Fibroblast of the aortic adventitia (primary cell): Measurements from ENCODE around the gene OLA1. TPM values are rescaled to one million over a fixed set of nuclear protein-coding genes. Genes with fewer than 3 reads are reported as not detected.

Source experiments
- DNase-seq: peaks from one replicate; pipeline ENCODE4 v3.0.0-alpha.2; 2010; ENCODE audit warnings: low read depth
- H3K4me3 ChIP-seq: 2 replicates; pipeline ENCODE4 v1.5.1; 2011; ENCODE audit warnings: low read depth, mild to moderate bottlenecking, control low read depth, low read length, moderate library complexity
- total RNA-seq: library from RNA; depleted of rRNA; stranded (reverse); fragments of >200 nt; gene quantifications from 2 replicates; pipeline ENCODE4 v1.2.3, GENCODE V29; 2012; ENCODE audit warnings: low replicate concordance
- TF ChIP-seq, protein P1 (sequence below): IDR thresholded peaks from 2 replicates; pipeline ENCODE4 v1.5.1; 2011; ENCODE audit warnings: mild to moderate bottlenecking, low read length, control low read depth, inconsistent platforms; ENCODE audit not compliant: insufficient read depth

Gene OLA1
- total RNA-seq, 1 donor = 89.7 TPM

GRCh38 chr2:174031226-174031625, 217.1 kb downstream of the OLA1 start:
- no peak overlapping the region for H3K4me3 ChIP-seq
- TF ChIP-seq, protein P1, sequence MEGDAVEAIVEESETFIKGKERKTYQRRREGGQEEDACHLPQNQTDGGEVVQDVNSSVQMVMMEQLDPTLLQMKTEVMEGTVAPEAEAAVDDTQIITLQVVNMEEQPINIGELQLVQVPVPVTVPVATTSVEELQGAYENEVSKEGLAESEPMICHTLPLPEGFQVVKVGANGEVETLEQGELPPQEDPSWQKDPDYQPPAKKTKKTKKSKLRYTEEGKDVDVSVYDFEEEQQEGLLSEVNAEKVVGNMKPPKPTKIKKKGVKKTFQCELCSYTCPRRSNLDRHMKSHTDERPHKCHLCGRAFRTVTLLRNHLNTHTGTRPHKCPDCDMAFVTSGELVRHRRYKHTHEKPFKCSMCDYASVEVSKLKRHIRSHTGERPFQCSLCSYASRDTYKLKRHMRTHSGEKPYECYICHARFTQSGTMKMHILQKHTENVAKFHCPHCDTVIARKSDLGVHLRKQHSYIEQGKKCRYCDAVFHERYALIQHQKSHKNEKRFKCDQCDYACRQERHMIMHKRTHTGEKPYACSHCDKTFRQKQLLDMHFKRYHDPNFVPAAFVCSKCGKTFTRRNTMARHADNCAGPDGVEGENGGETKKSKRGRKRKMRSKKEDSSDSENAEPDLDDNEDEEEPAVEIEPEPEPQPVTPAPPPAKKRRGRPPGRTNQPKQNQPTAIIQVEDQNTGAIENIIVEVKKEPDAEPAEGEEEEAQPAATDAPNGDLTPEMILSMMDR = no peak
- no peak for DNase-seq

DNA sequence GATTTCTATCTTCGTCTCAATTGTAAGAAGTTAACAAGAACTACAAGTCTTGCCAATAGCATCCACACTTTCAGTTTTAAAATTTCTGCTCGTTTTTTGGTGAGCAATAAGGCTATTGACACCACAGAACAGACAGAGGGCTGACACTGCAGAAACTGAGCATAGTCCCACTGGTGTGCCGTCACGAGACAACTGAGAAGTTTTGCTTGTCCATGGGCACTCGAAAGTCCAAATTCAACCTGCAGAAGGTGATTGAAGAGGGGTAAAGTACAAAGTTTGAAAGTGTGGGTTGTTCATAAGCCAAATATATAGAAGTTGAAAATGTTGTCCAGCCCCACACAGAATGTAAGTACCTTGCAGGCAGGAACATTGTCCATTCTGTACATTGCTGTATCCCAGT, 219.4 kb downstream of the OLA1 start:
- no peak for DNase-seq
- no peak overlapping the region for H3K4me3 ChIP-seq
- TF ChIP-seq, protein P1 = no peak

- no peak overlapping the region for H3K4me3 ChIP-seq
- TF ChIP-seq, protein P1 = no peak
- no peak for DNase-seq
These were observed 220.4 kb downstream of the OLA1 start for GRCh38 chr2:174027956-174028355.

GRCh38 chr2:174026122-174026845, 222.0 kb downstream of the OLA1 start:
- no peak overlapping the region for H3K4me3 ChIP-seq
- TF ChIP-seq, protein P1 = no peak
- peak; percentile 53 for DNase-seq

DNA sequence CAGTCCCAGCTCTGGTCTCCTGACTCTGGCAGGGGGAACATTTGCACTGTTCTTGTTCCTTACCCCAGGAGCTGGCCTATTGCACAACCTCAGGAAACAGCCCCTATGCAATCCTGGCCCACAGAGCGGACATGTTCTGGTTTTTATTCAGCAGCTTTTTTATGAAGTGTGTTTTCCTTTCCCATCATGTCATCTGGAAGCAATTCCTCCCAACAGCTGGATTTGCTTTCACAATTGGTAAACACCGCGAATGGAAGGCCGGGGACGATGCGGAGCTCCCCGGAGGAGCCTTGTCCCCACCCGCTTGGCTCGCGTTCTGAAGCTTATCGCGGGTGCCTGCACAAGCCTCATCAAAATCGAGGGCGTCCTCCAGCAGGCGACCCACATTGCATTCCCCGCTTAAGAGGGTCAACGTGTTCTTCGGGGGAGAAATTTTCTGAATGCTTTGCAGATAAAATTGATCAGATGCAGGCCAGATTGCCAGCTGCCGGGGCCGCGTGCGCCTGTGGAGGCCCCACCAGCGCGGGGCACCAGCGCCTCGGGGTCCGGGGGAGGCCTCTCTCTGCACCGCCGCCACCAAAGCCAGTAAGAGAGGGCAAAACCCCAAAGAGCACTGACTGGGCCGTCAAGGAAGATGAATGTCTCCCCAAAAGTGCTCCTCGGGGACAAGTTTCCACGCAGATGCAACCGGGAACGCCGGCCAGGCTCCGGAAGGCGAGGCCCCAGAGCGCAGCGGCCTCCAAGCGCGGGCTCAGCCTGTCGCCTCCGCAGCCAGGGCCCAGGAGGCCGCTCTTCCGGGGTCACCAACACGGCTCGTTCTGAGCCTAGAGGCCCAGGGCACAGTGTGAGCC, 222.8 kb downstream of the OLA1 start:
- peak overlapping the region; percentile 28 for H3K4me3 ChIP-seq
- DNase-seq = peak; percentile 96
- TF ChIP-seq, protein P1 = no peak

DNA sequence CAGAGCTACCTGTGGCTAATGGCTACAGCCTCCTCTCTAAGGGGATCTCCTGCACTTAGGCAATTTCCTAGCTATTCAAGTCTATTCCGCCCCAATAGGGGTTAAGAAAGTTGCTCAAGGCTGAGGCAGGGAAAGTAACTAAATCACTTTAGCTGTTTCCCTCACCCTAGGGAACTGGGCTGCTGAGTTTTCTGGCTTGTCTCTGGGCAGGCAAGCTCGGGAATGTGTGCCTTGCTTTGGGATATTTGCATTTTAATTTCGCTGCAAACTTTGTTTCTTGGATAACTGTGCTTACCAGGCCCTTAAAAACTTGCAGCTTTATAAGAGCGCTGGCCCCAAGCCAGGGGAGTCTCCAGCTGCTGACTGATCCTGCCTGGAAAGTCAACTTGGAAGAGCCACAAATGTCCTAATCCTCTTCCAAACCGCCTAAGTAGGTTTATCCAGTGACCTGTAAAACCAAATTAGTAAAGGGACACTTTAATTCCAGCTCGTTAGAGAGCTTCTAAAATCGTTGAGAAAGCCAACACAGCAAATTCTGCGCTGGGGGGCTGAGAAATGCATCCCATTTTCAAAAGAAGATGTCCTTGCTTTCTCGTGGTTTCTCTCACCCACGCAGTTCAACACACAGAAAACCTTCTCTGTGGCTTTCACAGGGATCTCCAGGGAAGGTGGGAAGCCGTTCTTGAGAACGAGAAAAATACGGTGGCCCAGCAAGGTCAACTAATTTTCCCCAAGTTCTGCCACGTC, 223.6 kb downstream of the OLA1 start:
- DNase-seq = peak; percentile 91
- H3K4me3 ChIP-seq = peak overlapping the region; percentile 1
- TF ChIP-seq, protein P1 = no peak
